Posterior vena cava (tissue), 2 donors: ENCODE results near the gene HBZ. TPM values are rescaled to one million over a fixed set of nuclear protein-coding genes. Genes with fewer than 3 reads are reported as not detected.
"Not testable (repeated sequence)": the region's sequence is repeated elsewhere in the genome, so short reads cannot be mapped to it uniquely, and the experiment has no call there.

Experiments used
- DNase-seq: peaks from one replicate; pipeline ENCODE4 v3.0.0-alpha.2; 2020; ENCODE audit warnings: low spot score
- intact Hi-C, 2 donors: fragments of 100-400 bp; cut with DNase I; formaldehyde crosslinking; loops; one replicate each; pipeline versions ENCODE4 v1.14.1 to v1.14.2; 2022 to 2023
- total RNA-seq, 2 donors: library from RNA; stranded (reverse); fragmentation: NEBNext Ultra II Directional; extraction: Animal tissue kit (Norgen Biotek cat#: 25700); gene quantifications; one replicate each; pipeline ENCODE4 v1.2.1, GENCODE V29; 2021
- donor health status: DM: yes; HTN: yes; CAD: no.
- donor health status: DM: yes; HTN: yes; CAD: no.

HBZ gene
- total RNA-seq, 2 donors from 2014 or later, result not detected

GRCh38 chr16:175011-175949, 22.8 kb downstream of the HBZ start:
- DNase-seq, result no peak
- intact Hi-C loops, result no loop called here

- DNase-seq, intact Hi-C loops: not testable (repeated sequence)
Measured at GRCh38 chr16:176006-176405, 23.6 kb downstream of the HBZ start.

GRCh38 chr16:176477-177382, 24.3 kb downstream of the HBZ start, which contains the start of gene HBA1:
TSS of gene HBA1 (plus strand) at chr16:176680. CDS start at chr16:176717, 37 bp downstream.
- intact Hi-C loops, result not testable (repeated sequence)

GRCh38 chr16:177394-177822, 25.0 kb downstream of the HBZ start:
- intact Hi-C loops, result no loop called here
- DNase-seq, result no peak

More at GRCh38 chr16:176477-177382, 24.3 kb downstream of the HBZ start, which contains the start of gene HBA1:
- DNase-seq, result not testable (repeated sequence)

GRCh38 chr16:177981-178667, 25.7 kb downstream of the HBZ start:
- DNase-seq, result no peak
- intact Hi-C loops, result no loop called here

- intact Hi-C loops, result no loop called here
- no peak for DNase-seq
Measured at GRCh38 chr16:178668-179015, 26.2 kb downstream of the HBZ start.

- DNase-seq, result no peak
- intact Hi-C loops, result loop anchor here in 1 of 2 donors (5.0 kb wide), 1 partner anchor 72 kb away; no protein-coding TSS in a partner anchor
Measured at GRCh38 chr16:179211-180092, 27.0 kb downstream of the HBZ start.

GRCh38 chr16:180101-180675, 27.7 kb downstream of the HBZ start, which contains the start of gene HBQ1:
TSS of gene HBQ1 (plus strand) at chr16:180459. CDS start at chr16:180487, 28 bp downstream.
- intact Hi-C loops, result loop anchor here in 1 of 2 donors (5.0 kb wide), 1 partner anchor 73 kb away; no protein-coding TSS in a partner anchor
- DNase-seq, result no peak

GRCh38 chr16:180681-181564, 28.5 kb downstream of the HBZ start:
- intact Hi-C loops, result loop anchor here in 1 of 2 donors (5.0 kb wide), 1 partner anchor 74 kb away; no protein-coding TSS in a partner anchor

GRCh38 chr16:181565-182021, 29.1 kb downstream of the HBZ start:
- peak; percentile 94 for DNase-seq
- intact Hi-C loops, result loop anchor here in 1 of 2 donors (5.0 kb wide), 1 partner anchor 74 kb away; no protein-coding TSS in a partner anchor

More at GRCh38 chr16:180681-181564, 28.5 kb downstream of the HBZ start:
- DNase-seq, result no peak

- intact Hi-C loops, result loop anchor here in 1 of 2 donors (5.0 kb wide), 1 partner anchor 76 kb away; no protein-coding TSS in a partner anchor
- DNase-seq, result no peak
Measured at GRCh38 chr16:183005-183404, 30.6 kb downstream of the HBZ start.

GRCh38 chr16:185213-185612, 32.8 kb downstream of the HBZ start:
- intact Hi-C loops, result no loop called here
- no peak for DNase-seq

GRCh38 chr16:185691-186090, 33.2 kb downstream of the HBZ start:
- DNase-seq, result no peak
- intact Hi-C loops, result no loop called here

GRCh38 chr16:187330-187729, 34.9 kb downstream of the HBZ start:
- no peak for DNase-seq
- intact Hi-C loops, result no loop called here

- no peak for DNase-seq
- intact Hi-C loops, result no loop called here
Measured at GRCh38 chr16:188674-189073, 36.2 kb downstream of the HBZ start.

- no peak for DNase-seq
- intact Hi-C loops, result no loop called here
Measured at GRCh38 chr16:189604-190186, 37.3 kb downstream of the HBZ start.
